Endothelial cell (in vitro differentiated cells): Measurements from ENCODE around the gene DNAH9. TPM values are rescaled to one million over a fixed set of nuclear protein-coding genes. Genes with fewer than 3 reads are reported as not detected.

ENCODE experiments used
- DNase-seq: peaks from one replicate; pipeline ENCODE4 v3.0.0; 2021; ENCODE audit warnings: low spot score
- H3K27ac Mint-ChIP-seq: one replicate; pipeline ENCODE4 v1.8.0; 2021; ENCODE audit warnings: mixed read lengths, inconsistent platforms; ENCODE audit not compliant: unreplicated experiment
- H3K27me3 Mint-ChIP-seq: one replicate; pipeline ENCODE4 v1.8.0; 2021; ENCODE audit warnings: mild to moderate bottlenecking, moderate library complexity, mixed read lengths, inconsistent platforms; ENCODE audit not compliant: unreplicated experiment
- H3K36me3 Mint-ChIP-seq: one replicate; pipeline ENCODE4 v1.8.0; 2021; ENCODE audit warnings: mild to moderate bottlenecking, low read depth, mixed read lengths, inconsistent platforms; ENCODE audit not compliant: unreplicated experiment
- H3K4me1 Mint-ChIP-seq: one replicate; pipeline ENCODE4 v1.8.0; 2021; ENCODE audit warnings: mild to moderate bottlenecking, mixed read lengths, inconsistent platforms; ENCODE audit not compliant: unreplicated experiment
- H3K4me3 Mint-ChIP-seq: one replicate; pipeline ENCODE4 v1.8.0; 2021; ENCODE audit warnings: mild to moderate bottlenecking, mixed read lengths, inconsistent platforms; ENCODE audit not compliant: unreplicated experiment
- H3K9me3 Mint-ChIP-seq: one replicate; pipeline ENCODE4 v1.8.0; 2021; ENCODE audit warnings: mixed read lengths, inconsistent platforms; ENCODE audit not compliant: unreplicated experiment
- CTCF ChIP-seq: fragments of 200-600 bp; sonication (generic); IDR thresholded peaks from one replicate; pipeline ENCODE4 v1.5.0; 2021; ENCODE audit warnings: antibody characterized with exemption; ENCODE audit not compliant: unreplicated experiment
- total RNA-seq: library from RNA; stranded (reverse); fragmentation: NEBNext Ultra II Directional; extraction: Animal tissue kit (Norgen Biotek cat#: 25700); gene quantifications from one replicate; pipeline ENCODE4 v1.2.1, GENCODE V29; 2021; ENCODE audit not compliant: unreplicated experiment

Gene DNAH9
- total RNA-seq, 1 donor from 2014 or later, result not detected

GRCh38 chr17:11690681-11691080 is 92.4 kb downstream of the DNAH9 start:
- TF ChIP-seq CTCF, result no peak
- H3K27me3 Mint-ChIP-seq, result peaks cover 6% of the 10 kb centered on the region
- H3K4me1 Mint-ChIP-seq, result no peaks in the 10 kb centered on the region

GRCh38 chr17:11692688-11693087 is 94.4 kb downstream of the DNAH9 start:
- no peak for TF ChIP-seq CTCF
- Mint-ChIP-seq H3K4me1 (no peaks in the 10 kb centered on the region), H3K4me3 (no peak overlapping the region), H3K27ac (no peak overlapping the region), H3K27me3 (peaks cover 5% of the 10 kb centered on the region), H3K36me3 (peaks cover 9% of the 10 kb centered on the region), H3K9me3 (peaks cover 21% of the 10 kb centered on the region)
- DNase-seq, result no peak

More at GRCh38 chr17:11690681-11691080, 92.4 kb downstream of the DNAH9 start:
- no peak for DNase-seq
- Mint-ChIP-seq H3K9me3 (peaks cover 35% of the 10 kb centered on the region), H3K36me3 (peaks cover 9% of the 10 kb centered on the region), H3K4me3 (no peak overlapping the region), H3K27ac (no peak overlapping the region)

- Mint-ChIP-seq H3K27me3 (peaks cover 5% of the 10 kb centered on the region), H3K27ac (no peak overlapping the region), H3K9me3 (peaks cover 17% of the 10 kb centered on the region), H3K4me1 (no peaks in the 10 kb centered on the region), H3K36me3 (peaks cover 5% of the 10 kb centered on the region), H3K4me3 (no peak overlapping the region)
- no peak for TF ChIP-seq CTCF
- no peak for DNase-seq
These were observed 95.0 kb downstream of the DNAH9 start for GRCh38 chr17:11693284-11693683.

- peaks cover 7% of the 10 kb centered on the region for H3K27me3 Mint-ChIP-seq
- H3K9me3 Mint-ChIP-seq, result peaks cover 36% of the 10 kb centered on the region
- peaks cover 16% of the 10 kb centered on the region for H3K36me3 Mint-ChIP-seq
- DNase-seq, result no peak
- TF ChIP-seq CTCF, result no peak
- H3K4me1 Mint-ChIP-seq, result no peaks in the 10 kb centered on the region
- no peak overlapping the region for H3K27ac Mint-ChIP-seq
- no peak overlapping the region for H3K4me3 Mint-ChIP-seq
These were observed 102.4 kb downstream of the DNAH9 start for GRCh38 chr17:11700668-11701067.

- peaks cover 7% of the 10 kb centered on the region for H3K27me3 Mint-ChIP-seq
- H3K36me3 Mint-ChIP-seq, result peaks cover 16% of the 10 kb centered on the region
- H3K27ac Mint-ChIP-seq, result no peak overlapping the region
- TF ChIP-seq CTCF, result no peak
- H3K4me3 Mint-ChIP-seq, result no peak overlapping the region
- no peaks in the 10 kb centered on the region for H3K4me1 Mint-ChIP-seq
- no peak for DNase-seq
- peaks cover 36% of the 10 kb centered on the region for H3K9me3 Mint-ChIP-seq
These were observed 103.6 kb downstream of the DNAH9 start for GRCh38 chr17:11701911-11702310.
